Measurements from ENCODE around the gene SRGAP1.

Gene SRGAP1

GRCh38 chr12:63940310-63941005 is 96.0 kb downstream of the SRGAP1 start:
- DNase-seq = peak in 2 of 3 donors; percentile 17 to 18

GRCh38 chr12:63941166-63941800 is 96.8 kb downstream of the SRGAP1 start:
- DNase-seq = no peak

GRCh38 chr12:63941879-63942278 is 97.4 kb downstream of the SRGAP1 start:
- DNase-seq = peak; percentile 9 to 32 (median 27)

- DNase-seq = no peak
These were observed 98.2 kb downstream of the SRGAP1 start for GRCh38 chr12:63942464-63943241.

GRCh38 chr12:63944034-63944579 is 99.6 kb downstream of the SRGAP1 start:
- DNase-seq = no peak

- no peak for DNase-seq
These were observed 100.2 kb downstream of the SRGAP1 start for GRCh38 chr12:63944586-63945228.

- DNase-seq = no peak
These were observed 101.3 kb downstream of the SRGAP1 start for GRCh38 chr12:63945777-63946176.

- no peak for DNase-seq
These were observed 103.7 kb downstream of the SRGAP1 start for GRCh38 chr12:63948211-63948610.

GRCh38 chr12:63949902-63950301 is 105.4 kb downstream of the SRGAP1 start:
- no peak for DNase-seq

GRCh38 chr12:63952995-63953394 is 108.5 kb downstream of the SRGAP1 start:
- DNase-seq = no peak

GRCh38 chr12:63955831-63956666 is 111.5 kb downstream of the SRGAP1 start:
- peak; percentile 82 to 95 (median 94) for DNase-seq

GRCh38 chr12:63957496-63957895 is 113.0 kb downstream of the SRGAP1 start:
- no peak for DNase-seq

GRCh38 chr12:63958876-63959580 is 114.5 kb downstream of the SRGAP1 start:
- DNase-seq = no peak

- DNase-seq = no peak
These were observed 116.5 kb downstream of the SRGAP1 start for GRCh38 chr12:63961048-63961447.

- no peak for DNase-seq
These were observed 117.0 kb downstream of the SRGAP1 start for GRCh38 chr12:63961543-63961942.

- peak; percentile 54 to 64 (median 64) for DNase-seq
These were observed 119.4 kb downstream of the SRGAP1 start for GRCh38 chr12:63963868-63964267.

- no peak for DNase-seq
These were observed 119.8 kb downstream of the SRGAP1 start for GRCh38 chr12:63964301-63964700.

GRCh38 chr12:63965936-63966605 is 121.6 kb downstream of the SRGAP1 start:
- no peak for DNase-seq

- DNase-seq = no peak
These were observed 122.1 kb downstream of the SRGAP1 start for GRCh38 chr12:63966606-63966975.

- DNase-seq = no peak
These were observed 123.1 kb downstream of the SRGAP1 start for GRCh38 chr12:63967358-63968145.

Measured in suppressor macrophage treated with lipopolysaccharide for 1 hour (primary cell).